GM12878 (cell line): ENCODE results near the gene TUBA3C.
"Not testable (repeated sequence)": the region's sequence is repeated elsewhere in the genome, so short reads cannot be mapped to it uniquely, and the experiment has no call there.

ENCODE experiments used
- ESRRA ChIP-seq: IDR thresholded peaks from 2 replicates; pipeline ENCODE4 v1.6.1; 2012; ENCODE audit warnings: mild to moderate bottlenecking, low read length, improper control_type of control experiment
- POLR2A ChIP-seq: IDR thresholded peaks from 2 replicates; pipeline ENCODE4 v1.6.1; 2011; ENCODE audit warnings: low read depth, mild to moderate bottlenecking, low read length
- SREBF1 ChIP-seq: IDR thresholded peaks from 2 replicates; pipeline ENCODE4 v1.6.1; 2012; ENCODE audit warnings: mild to moderate bottlenecking, low read length
- TF ChIP-seq, protein P1 (sequence below), 3 experiments: IDR thresholded peaks in 2 of 3; conservative IDR thresholded peaks in 1 of 3; 2 replicates each; pipeline ENCODE4 v1.5.1; 2011; ENCODE audit warnings: low read depth in 3 of 3, low read length in 3 of 3, mild to moderate bottlenecking in 3 of 3, control low read depth in 2 of 3, moderate library complexity in 2 of 3, inconsistent platforms in 1 of 3, mixed read lengths in 1 of 3; ENCODE audit not compliant: control insufficient read depth in 2 of 3, insufficient read depth in 1 of 3; ENCODE audit errors: extremely low read depth in 1 of 3

DNA sequence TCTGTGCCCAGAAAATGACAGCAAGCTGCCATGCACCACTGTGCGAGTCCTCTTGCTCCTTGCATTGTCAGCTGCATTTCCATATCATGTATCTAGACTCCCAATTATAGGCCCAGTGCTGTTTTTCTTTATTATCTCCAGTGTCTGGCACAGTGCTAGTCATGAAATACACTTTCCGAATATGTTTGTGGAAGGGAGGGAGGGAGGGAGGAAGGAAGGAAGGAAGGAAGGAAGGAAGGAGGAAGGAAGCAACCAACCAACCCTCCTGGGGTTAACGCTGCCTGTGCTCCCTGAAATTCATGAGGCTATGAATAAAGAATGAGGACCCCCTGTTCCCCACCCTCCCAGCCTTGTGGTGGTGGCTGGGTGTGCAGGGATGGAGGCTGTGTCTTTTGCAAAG, 8.3 kb upstream of the TUBA3C start:
- not testable (repeated sequence) for TF ChIP-seq ESRRA, SREBF1, POLR2A
- TF ChIP-seq, protein P1, sequence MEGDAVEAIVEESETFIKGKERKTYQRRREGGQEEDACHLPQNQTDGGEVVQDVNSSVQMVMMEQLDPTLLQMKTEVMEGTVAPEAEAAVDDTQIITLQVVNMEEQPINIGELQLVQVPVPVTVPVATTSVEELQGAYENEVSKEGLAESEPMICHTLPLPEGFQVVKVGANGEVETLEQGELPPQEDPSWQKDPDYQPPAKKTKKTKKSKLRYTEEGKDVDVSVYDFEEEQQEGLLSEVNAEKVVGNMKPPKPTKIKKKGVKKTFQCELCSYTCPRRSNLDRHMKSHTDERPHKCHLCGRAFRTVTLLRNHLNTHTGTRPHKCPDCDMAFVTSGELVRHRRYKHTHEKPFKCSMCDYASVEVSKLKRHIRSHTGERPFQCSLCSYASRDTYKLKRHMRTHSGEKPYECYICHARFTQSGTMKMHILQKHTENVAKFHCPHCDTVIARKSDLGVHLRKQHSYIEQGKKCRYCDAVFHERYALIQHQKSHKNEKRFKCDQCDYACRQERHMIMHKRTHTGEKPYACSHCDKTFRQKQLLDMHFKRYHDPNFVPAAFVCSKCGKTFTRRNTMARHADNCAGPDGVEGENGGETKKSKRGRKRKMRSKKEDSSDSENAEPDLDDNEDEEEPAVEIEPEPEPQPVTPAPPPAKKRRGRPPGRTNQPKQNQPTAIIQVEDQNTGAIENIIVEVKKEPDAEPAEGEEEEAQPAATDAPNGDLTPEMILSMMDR (IDR thresholded peaks at IDR 0.05 in 2 of 3, conservative IDR thresholded peaks at IDR 0.05 in 1 of 3; ENCODE audit: control insufficient read depth in 2 of 3, extremely low read depth in 1 of 3, insufficient read depth in 1 of 3, low read depth in 3 of 3, low read length in 3 of 3) = not testable (repeated sequence)
